Astrocyte (in vitro differentiated cells and primary cell): ENCODE results near the gene LRRC27.
"Not testable (repeated sequence)": the region's sequence is repeated elsewhere in the genome, so short reads cannot be mapped to it uniquely, and the experiment has no call there.

Source experiments
- EZH2 ChIP-seq: IDR thresholded peaks from 2 replicates; pipeline ENCODE4 v1.6.1; 2012; ENCODE audit warnings: mild to moderate bottlenecking, low read length, inconsistent platforms; ENCODE audit not compliant: insufficient read depth
- TF ChIP-seq, protein P1 (sequence below): IDR thresholded peaks from 2 replicates; pipeline ENCODE4 v1.5.1; 2011; ENCODE audit warnings: low read depth, mild to moderate bottlenecking, inconsistent platforms, low read length, moderate library complexity; ENCODE audit not compliant: insufficient read depth

DNA sequence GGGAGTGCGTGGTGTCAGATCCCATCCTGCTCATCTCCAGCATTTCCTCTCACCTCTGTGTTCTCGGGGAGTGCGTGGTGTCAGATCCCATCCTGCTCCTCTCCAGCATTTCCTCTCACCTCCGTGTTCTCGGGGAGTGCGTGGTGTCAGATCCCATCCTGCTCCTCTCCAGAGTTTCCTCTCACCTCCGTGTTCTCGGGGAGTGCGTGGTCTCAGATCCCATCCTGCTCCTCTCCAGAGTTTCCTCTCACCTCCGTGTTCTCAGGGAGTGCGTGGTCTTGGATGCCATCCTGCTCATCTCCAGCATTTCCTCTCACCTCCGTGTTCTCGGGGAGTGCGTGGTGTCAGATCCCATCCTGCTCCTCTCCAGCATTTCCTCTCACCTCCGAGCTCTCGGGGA lies 47.0 kb downstream of the LRRC27 start:
- TF ChIP-seq, protein P1, sequence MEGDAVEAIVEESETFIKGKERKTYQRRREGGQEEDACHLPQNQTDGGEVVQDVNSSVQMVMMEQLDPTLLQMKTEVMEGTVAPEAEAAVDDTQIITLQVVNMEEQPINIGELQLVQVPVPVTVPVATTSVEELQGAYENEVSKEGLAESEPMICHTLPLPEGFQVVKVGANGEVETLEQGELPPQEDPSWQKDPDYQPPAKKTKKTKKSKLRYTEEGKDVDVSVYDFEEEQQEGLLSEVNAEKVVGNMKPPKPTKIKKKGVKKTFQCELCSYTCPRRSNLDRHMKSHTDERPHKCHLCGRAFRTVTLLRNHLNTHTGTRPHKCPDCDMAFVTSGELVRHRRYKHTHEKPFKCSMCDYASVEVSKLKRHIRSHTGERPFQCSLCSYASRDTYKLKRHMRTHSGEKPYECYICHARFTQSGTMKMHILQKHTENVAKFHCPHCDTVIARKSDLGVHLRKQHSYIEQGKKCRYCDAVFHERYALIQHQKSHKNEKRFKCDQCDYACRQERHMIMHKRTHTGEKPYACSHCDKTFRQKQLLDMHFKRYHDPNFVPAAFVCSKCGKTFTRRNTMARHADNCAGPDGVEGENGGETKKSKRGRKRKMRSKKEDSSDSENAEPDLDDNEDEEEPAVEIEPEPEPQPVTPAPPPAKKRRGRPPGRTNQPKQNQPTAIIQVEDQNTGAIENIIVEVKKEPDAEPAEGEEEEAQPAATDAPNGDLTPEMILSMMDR, result not testable (repeated sequence)
- not testable (repeated sequence) for TF ChIP-seq EZH2
